ENCODE measurements around the gene NFATC1.

- TF ChIP-seq CTCF (IDR thresholded peaks at IDR 0.05; ENCODE audit: poor library complexity): no peak
- no peak for TF ChIP-seq EZH2 (IDR thresholded peaks at IDR 0.05; ENCODE audit: borderline replicate concordance)
- TF ChIP-seq EZH2phosphoT487 (IDR thresholded peaks at IDR 0.05; ENCODE audit: low read depth, severe bottlenecking, unreplicated experiment): no peak
Measured at GRCh38 chr18:79487801-79488201, 92.1 kb downstream of the NFATC1 start.
